ENCODE data around the gene ITGB3. TPM values are rescaled to one million over a fixed set of nuclear protein-coding genes. Genes with fewer than 3 reads are reported as not detected.

The ITGB3 gene
- total RNA-seq, 1 donor = 79.9 TPM

Small RNA genes within 50 kb of the gene (small RNA-seq; reads per million reads assigned to genes)
- gene RNU7-186P = not detected

Other genes starting within 250 kb of the ITGB3 start
- 95.0 and 130 TPM in 2 replicates for gene CDC27, start 64.5 kb upstream of the ITGB3 start, total RNA-seq
- not detected in 2 replicates for gene MYL4, start 44.5 kb upstream of the ITGB3 start, total RNA-seq
- 3.9 and 7.7 TPM in 2 replicates for gene EFCAB13, start 70.1 kb downstream of the ITGB3 start, total RNA-seq

Measured in fibroblast of villous mesenchyme (primary cell).